Tibial nerve (tissue), 4 donors: Measurements from ENCODE around the gene TSEN54. TPM values are rescaled to one million over a fixed set of nuclear protein-coding genes. Genes with fewer than 3 reads are reported as not detected.
A peak's percentile ranks its signal among the peaks of the same experiment; 100 is the strongest.

Source experiments
- DNase-seq, 2 donors: peaks; one replicate each; pipeline ENCODE4 v3.0.0-alpha.2; 2019; ENCODE audit warnings: low spot score in 2 of 2
- H3K27ac ChIP-seq, 4 donors: fragments of 200-600 bp; sonication (generic) in 3 of 4; one replicate each; pipeline ENCODE4 v1.5.1; 2017 to 2019; ENCODE audit warnings: mild to moderate bottlenecking in 1 of 4
- H3K27me3 ChIP-seq, 2 donors: fragments of 200-600 bp; sonication (generic) in 1 of 2; one replicate each; pipeline versions ENCODE4 v1.5.1 to v1.6.0; 2017 to 2019
- H3K36me3 ChIP-seq, 3 donors: fragments of 200-600 bp; sonication (generic); one replicate each; pipeline ENCODE4 v1.5.1; 2018 to 2019
- H3K4me1 ChIP-seq, 4 donors: fragments of 200-600 bp; sonication (generic) in 3 of 4; one replicate each; pipeline ENCODE4 v1.5.1; 2017 to 2019
- H3K4me3 ChIP-seq, 4 donors: fragments of 200-600 bp; sonication (generic) in 3 of 4; one replicate each; pipeline ENCODE4 v1.5.1; 2017 to 2019; ENCODE audit warnings: mild to moderate bottlenecking in 1 of 4, moderate library complexity in 1 of 4
- H3K9me3 ChIP-seq, 4 donors: fragments of 200-600 bp; sonication (generic) in 3 of 4; one replicate each; pipeline ENCODE4 v1.5.1; 2017 to 2019
- EP300 ChIP-seq, 2 donors: sonication (generic); formaldehyde crosslinking; IDR thresholded peaks; one replicate each; pipeline ENCODE4 v1.6.1; 2017; ENCODE audit warnings: antibody characterized with exemption in 2 of 2, mild to moderate bottlenecking in 1 of 2
- POLR2A ChIP-seq, 2 donors: fragments of 450-650 bp; IDR thresholded peaks; one replicate each; pipeline ENCODE4 v1.6.1; 2017; ENCODE audit warnings: antibody characterized with exemption in 2 of 2, mild to moderate bottlenecking in 2 of 2, moderate library complexity in 2 of 2
- WGBS, 2 donors: methylation state at CpG; one replicate each; pipeline ENCODE4 v1.1.5; 2018; 5-methylcytosine and 5-hydroxymethylcytosine counted together
- total RNA-seq, 4 donors: library from RNA; depleted of rRNA; stranded (reverse); fragments of >200 nt; gene quantifications; one replicate each; pipeline ENCODE4 v1.1.0, GENCODE V29; 2016
- TF ChIP-seq, protein P1 (sequence below), 5 experiments: fragments of 200-600 bp in 3 of 5; fragments of 450-650 bp in 2 of 5; sonication (generic) in 3 of 5; IDR thresholded peaks; one replicate each; pipeline ENCODE4 v1.5.1; 2016 to 2019; ENCODE audit warnings: antibody characterized with exemption in 5 of 5, mild to moderate bottlenecking in 3 of 5, moderate library complexity in 2 of 5

Gene TSEN54
- total RNA-seq, 4 donors from 2014 or later = 43.3 to 84.6 (median 53.0) TPM

DNA sequence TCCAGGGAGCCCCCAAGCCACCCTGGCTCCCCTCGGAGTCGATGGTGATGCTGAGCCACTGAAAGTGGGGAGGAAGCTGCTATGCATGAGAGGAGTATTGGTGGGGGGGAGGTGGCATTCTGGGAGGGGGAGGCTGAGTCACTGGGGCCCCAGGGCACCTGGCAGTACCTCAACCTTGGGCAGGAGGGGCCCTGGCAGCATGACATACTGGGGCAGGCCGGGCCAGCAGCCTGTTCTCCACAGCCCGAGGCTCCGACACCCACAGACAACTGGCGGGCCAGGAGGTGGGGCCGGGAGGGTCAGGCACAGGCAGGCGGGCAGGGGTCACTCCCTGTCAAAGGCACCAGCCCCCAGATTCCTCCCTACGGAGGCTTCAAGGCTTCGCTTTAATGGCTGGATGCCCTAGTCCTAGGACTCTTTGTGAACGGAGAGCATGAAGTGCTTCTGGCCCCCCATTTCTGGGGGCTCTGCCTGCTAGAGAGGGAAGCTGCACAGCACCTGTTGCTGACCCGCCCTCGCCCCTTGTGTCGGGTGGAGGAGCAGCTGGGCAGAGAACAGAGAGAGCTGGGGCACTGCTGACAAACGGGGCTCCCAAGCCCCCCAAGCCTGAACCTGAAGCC lies 1.9 kb upstream of the TSEN54 start:
- no peak for DNase-seq
- peaks cover under 1 to 71% (median 58%) of the 10 kb centered on the region in 4 donors for H3K4me1 ChIP-seq
- no peak for TF ChIP-seq POLR2A (IDR thresholded peaks at IDR 0.05)
- no peak for TF ChIP-seq EP300 (IDR thresholded peaks at IDR 0.05)
- TF ChIP-seq, protein P1, sequence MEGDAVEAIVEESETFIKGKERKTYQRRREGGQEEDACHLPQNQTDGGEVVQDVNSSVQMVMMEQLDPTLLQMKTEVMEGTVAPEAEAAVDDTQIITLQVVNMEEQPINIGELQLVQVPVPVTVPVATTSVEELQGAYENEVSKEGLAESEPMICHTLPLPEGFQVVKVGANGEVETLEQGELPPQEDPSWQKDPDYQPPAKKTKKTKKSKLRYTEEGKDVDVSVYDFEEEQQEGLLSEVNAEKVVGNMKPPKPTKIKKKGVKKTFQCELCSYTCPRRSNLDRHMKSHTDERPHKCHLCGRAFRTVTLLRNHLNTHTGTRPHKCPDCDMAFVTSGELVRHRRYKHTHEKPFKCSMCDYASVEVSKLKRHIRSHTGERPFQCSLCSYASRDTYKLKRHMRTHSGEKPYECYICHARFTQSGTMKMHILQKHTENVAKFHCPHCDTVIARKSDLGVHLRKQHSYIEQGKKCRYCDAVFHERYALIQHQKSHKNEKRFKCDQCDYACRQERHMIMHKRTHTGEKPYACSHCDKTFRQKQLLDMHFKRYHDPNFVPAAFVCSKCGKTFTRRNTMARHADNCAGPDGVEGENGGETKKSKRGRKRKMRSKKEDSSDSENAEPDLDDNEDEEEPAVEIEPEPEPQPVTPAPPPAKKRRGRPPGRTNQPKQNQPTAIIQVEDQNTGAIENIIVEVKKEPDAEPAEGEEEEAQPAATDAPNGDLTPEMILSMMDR (IDR thresholded peaks at IDR 0.05) = no peak
- H3K9me3 ChIP-seq = no peaks in the 10 kb centered on the region
- H3K36me3 ChIP-seq = peaks cover 0 to 7% (median 0%) of the 10 kb centered on the region in 3 donors
- peak overlapping the region; percentile 85 to 97 (median 90) for H3K27ac ChIP-seq
- H3K4me3 ChIP-seq = peak overlapping the region; percentile 82 to 98 (median 88)
- no peaks in the 10 kb centered on the region for H3K27me3 ChIP-seq
- 0 to 3% methylated on average over 5 to 14 of the region's 15 CpGs for WGBS, 2 donors

DNA sequence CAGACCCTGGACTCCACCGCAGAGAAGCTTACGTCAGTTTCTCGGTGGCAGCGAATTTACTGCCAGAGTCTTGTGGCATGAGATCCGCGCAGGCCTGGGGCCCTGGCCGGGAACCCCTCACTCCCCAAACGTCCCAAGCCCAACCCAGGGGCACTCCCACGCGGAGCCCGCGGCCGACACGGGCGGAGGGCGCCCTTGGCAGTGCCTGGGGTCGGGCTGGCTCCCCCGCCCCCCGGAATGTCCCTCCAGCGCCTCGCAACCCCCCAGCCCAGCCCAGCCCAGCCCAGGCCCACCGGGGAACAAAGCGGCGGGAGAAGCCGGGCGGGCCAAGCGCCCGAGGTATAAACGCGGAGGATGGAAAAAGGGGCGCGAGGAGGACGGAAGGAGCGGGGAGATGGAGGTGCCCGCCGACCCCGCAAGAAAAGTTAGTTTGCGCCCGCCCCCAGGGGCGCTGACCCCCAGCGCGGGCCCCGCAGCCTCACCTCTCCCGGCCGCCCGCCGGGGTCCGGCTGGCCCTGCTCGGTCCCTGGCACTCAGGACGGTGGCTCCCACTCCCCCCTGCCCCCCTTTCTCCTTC lies 1.3 kb upstream of the TSEN54 start:
- no peaks in the 10 kb centered on the region for H3K27me3 ChIP-seq
- H3K36me3 ChIP-seq = peaks cover 0 to 13% (median 0%) of the 10 kb centered on the region in 3 donors
- TF ChIP-seq EP300 (IDR thresholded peaks at IDR 0.05) (no peak), POLR2A (IDR thresholded peaks at IDR 0.05) (peak in 1 of 2 donors; percentile 72)
- no peak for DNase-seq
- WGBS, 2 donors = 0 to 1% methylated on average over 21 to 33 of the region's 50 CpGs
- peaks cover 0 to 65% (median 54%) of the 10 kb centered on the region in 4 donors for H3K4me1 ChIP-seq
- H3K27ac ChIP-seq = peak overlapping the region; percentile 85 to 97 (median 90)
- peak overlapping the region; percentile 82 to 98 (median 88) for H3K4me3 ChIP-seq
- H3K9me3 ChIP-seq = no peaks in the 10 kb centered on the region

DNA sequence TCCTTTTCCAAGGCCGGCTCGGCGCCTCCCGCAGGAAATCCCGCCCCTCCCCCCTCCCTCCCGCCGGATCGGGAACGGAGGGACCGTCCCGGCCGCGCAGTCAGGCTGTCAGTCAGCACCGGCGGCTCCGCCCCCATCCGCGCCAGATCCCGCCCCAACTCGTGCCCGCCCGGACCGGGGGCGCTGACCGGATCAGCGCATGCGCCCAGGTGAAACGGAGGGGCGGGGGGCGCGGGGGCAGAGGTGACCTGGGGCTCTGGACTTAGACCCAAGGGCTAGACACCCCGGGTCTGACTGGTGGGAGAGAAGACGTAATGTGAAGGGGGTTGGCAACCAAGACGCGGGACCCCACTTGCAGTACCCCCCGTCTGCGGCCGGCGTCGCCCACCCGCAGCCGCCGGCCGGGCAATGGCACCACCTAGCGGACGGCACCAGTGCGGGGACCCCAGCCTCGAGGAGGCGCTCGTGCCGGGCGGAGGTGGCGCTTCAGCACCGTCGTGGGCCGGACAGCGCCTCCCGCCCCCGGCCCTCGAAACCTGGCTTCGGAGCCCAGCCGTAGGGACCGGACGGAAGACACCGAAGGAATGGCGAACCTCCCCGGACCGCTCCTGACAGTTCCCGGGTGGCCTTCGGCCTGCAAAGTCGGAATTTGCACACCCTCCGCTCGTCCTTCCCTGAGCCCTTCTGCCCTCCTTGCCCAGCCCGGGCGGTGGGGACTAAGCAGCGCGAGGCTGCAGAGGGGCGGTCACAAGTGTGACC lies 653 bp upstream of the TSEN54 start, which contains the start of gene CASKIN2:
TSS of gene CASKIN2 (minus strand) at position 42 of the 759 bp plus-strand sequence. CDS start 1,733 bp downstream, outside the sequence.
- 0 to 1% methylated on average over 22 to 55 of the region's 78 CpGs for WGBS, 2 donors
- TF ChIP-seq, protein P1 (IDR thresholded peaks at IDR 0.05) = peak; percentile 97 to 100 (median 99)
- TF ChIP-seq POLR2A (IDR thresholded peaks at IDR 0.05) (no peak), EP300 (IDR thresholded peaks at IDR 0.05) (peak in 1 of 2 donors; percentile 33)
- H3K9me3 ChIP-seq = no peaks in the 10 kb centered on the region
- peaks cover 0 to 15% (median 0%) of the 10 kb centered on the region in 3 donors for H3K36me3 ChIP-seq
- H3K27me3 ChIP-seq = no peaks in the 10 kb centered on the region
- peak; percentile 93 to 94 for DNase-seq
- H3K4me3 ChIP-seq = peak within 1 kb of the TSS; percentile 82 to 98 (median 88)
- H3K4me1 ChIP-seq = peaks cover 0 to 59% (median 48%) of the 10 kb centered on the region in 4 donors
- peak within 1 kb of the TSS; percentile 85 to 97 (median 90) for H3K27ac ChIP-seq

DNA sequence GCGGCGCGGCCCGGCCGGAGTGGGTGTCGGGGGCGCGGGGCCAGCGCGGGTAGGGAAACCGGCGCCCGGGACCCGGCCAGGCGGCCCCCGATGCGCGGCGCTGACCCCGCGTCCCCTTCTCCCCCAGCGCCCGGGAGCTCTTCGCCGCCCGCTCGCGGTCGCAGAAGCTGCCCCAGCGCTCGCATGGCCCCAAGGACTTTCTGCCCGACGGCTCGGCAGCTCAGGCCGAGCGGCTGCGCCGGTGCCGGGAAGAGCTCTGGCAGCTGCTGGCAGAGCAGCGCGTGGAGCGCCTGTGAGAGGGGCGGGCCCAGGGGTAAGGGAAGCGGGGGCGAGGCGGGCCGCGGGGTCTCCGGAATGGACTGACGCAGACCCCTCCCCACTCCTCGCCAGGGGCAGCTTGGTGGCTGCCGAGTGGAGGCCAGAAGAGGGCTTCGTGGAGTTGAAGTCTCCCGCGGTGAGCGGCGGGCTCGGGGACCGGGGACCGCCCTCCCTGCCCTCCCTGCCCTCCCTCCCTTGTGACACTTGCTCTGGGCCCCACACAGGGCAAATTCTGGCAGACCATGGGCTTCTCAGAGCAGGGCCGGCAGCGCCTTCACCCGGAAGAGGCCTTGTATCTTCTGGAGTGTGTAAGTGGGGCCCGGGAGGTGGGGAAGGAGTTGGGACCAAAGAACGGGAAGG lies 430 bp downstream of the TSEN54 start:
- H3K9me3 ChIP-seq = no peaks in the 10 kb centered on the region
- H3K36me3 ChIP-seq = peaks cover 0 to 24% (median 0%) of the 10 kb centered on the region in 3 donors
- peak overlapping the region; percentile 82 to 98 (median 91) for H3K4me3 ChIP-seq
- 0% methylated on average over 30 to 31 of the region's 65 CpGs for WGBS, 2 donors
- H3K27me3 ChIP-seq = no peaks in the 10 kb centered on the region
- peak overlapping the region in 3 of 4 donors; percentile 75 to 96 (median 80) for H3K27ac ChIP-seq
- no peak for DNase-seq
- peaks cover 0 to 48% (median 38%) of the 10 kb centered on the region in 4 donors for H3K4me1 ChIP-seq
- TF ChIP-seq EP300 (IDR thresholded peaks at IDR 0.05) = no peak
- TF ChIP-seq, protein P1 (IDR thresholded peaks at IDR 0.05) = no peak
- TF ChIP-seq POLR2A (IDR thresholded peaks at IDR 0.05) = no peak

DNA sequence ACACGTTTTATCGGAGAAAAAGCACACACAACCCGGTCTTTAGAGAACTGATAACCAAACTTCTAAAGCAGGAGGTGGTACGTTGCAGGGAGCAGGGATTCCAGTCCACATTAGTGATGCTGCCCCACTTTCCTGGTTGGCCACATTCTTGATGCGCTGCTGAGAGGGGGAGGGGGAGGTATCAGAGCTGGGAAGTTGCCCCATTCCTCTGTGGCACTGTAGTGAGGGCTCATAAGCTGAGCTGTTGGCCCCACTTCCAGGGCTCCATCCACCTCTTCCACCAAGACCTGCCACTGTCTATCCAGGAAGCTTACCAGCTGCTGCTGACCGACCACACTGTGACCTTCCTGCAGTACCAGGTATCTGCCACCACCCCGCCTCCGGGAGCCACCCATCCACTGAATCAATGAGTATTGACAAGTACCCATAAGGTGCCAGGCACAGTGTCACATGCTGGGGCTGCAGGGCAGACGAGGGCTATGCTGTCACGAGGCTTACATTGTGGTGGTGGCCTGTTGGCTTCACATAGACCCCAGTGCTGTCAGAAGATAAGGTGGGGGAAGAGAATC lies 1.1 kb downstream of the TSEN54 start:
- H3K9me3 ChIP-seq = no peaks in the 10 kb centered on the region
- peak overlapping the region in 3 of 4 donors; percentile 75 to 96 (median 80) for H3K27ac ChIP-seq
- peak overlapping the region; percentile 82 to 98 (median 91) for H3K4me3 ChIP-seq
- H3K27me3 ChIP-seq = no peaks in the 10 kb centered on the region
- 32 to 37% methylated on average over 10 of the region's 10 CpGs for WGBS, 2 donors
- DNase-seq = no peak
- TF ChIP-seq POLR2A (IDR thresholded peaks at IDR 0.05) = no peak
- H3K36me3 ChIP-seq = peaks cover 0 to 29% (median 0%) of the 10 kb centered on the region in 3 donors
- H3K4me1 ChIP-seq = peaks cover 0 to 42% (median 32%) of the 10 kb centered on the region in 4 donors
